ENCODE measurements around the gene ATP1B1.

Gene ATP1B1

GRCh38 chr1:169086603-169087455, 19.7 kb upstream of the ATP1B1 start:
- Mint-ChIP-seq H3K27ac (no peak overlapping the region), H3K4me1 (no peaks in the 10 kb centered on the region), H3K4me3 (no peak overlapping the region), H3K9me3 (no peaks in the 10 kb centered on the region), H3K36me3 (no peaks in the 10 kb centered on the region), H3K27me3 (peaks cover 19% of the 10 kb centered on the region)
- CTCF ChIA-PET = no interaction called here
- DNase-seq = no peak

GRCh38 chr1:169087876-169088275, 18.6 kb upstream of the ATP1B1 start:
- H3K36me3 Mint-ChIP-seq = no peaks in the 10 kb centered on the region
- no peak for DNase-seq
- H3K4me1 Mint-ChIP-seq = no peaks in the 10 kb centered on the region
- H3K27ac Mint-ChIP-seq = no peak overlapping the region
- no peak overlapping the region for H3K4me3 Mint-ChIP-seq
- H3K27me3 Mint-ChIP-seq = peaks cover 19% of the 10 kb centered on the region
- CTCF ChIA-PET = no interaction called here
- no peaks in the 10 kb centered on the region for H3K9me3 Mint-ChIP-seq

GRCh38 chr1:169089776-169090175, 16.7 kb upstream of the ATP1B1 start:
- peaks cover 19% of the 10 kb centered on the region for H3K27me3 Mint-ChIP-seq
- H3K36me3 Mint-ChIP-seq = no peaks in the 10 kb centered on the region
- CTCF ChIA-PET = no interaction called here
- H3K4me1 Mint-ChIP-seq = no peaks in the 10 kb centered on the region
- no peaks in the 10 kb centered on the region for H3K9me3 Mint-ChIP-seq
- no peak overlapping the region for H3K27ac Mint-ChIP-seq
- no peak overlapping the region for H3K4me3 Mint-ChIP-seq
- DNase-seq = no peak

- CTCF ChIA-PET = no interaction called here
- H3K27me3 Mint-ChIP-seq = peaks cover 18% of the 10 kb centered on the region
- H3K4me3 Mint-ChIP-seq = no peak overlapping the region
- no peaks in the 10 kb centered on the region for H3K9me3 Mint-ChIP-seq
- H3K4me1 Mint-ChIP-seq = no peaks in the 10 kb centered on the region
- H3K27ac Mint-ChIP-seq = no peak overlapping the region
- no peak for DNase-seq
- H3K36me3 Mint-ChIP-seq = no peaks in the 10 kb centered on the region
These were observed 16.1 kb upstream of the ATP1B1 start for GRCh38 chr1:169090308-169090899.

GRCh38 chr1:169090900-169091311, 15.6 kb upstream of the ATP1B1 start:
- no peak overlapping the region for H3K27ac Mint-ChIP-seq
- H3K4me3 Mint-ChIP-seq = no peak overlapping the region
- DNase-seq = no peak
- H3K27me3 Mint-ChIP-seq = peaks cover 14% of the 10 kb centered on the region
- H3K36me3 Mint-ChIP-seq = no peaks in the 10 kb centered on the region
- H3K9me3 Mint-ChIP-seq = no peaks in the 10 kb centered on the region
- CTCF ChIA-PET = no interaction called here
- no peaks in the 10 kb centered on the region for H3K4me1 Mint-ChIP-seq

- CTCF ChIA-PET = no interaction called here
- Mint-ChIP-seq H3K4me1 (no peaks in the 10 kb centered on the region), H3K27me3 (peaks cover 16% of the 10 kb centered on the region), H3K4me3 (no peak overlapping the region), H3K27ac (no peak overlapping the region), H3K9me3 (no peaks in the 10 kb centered on the region), H3K36me3 (no peaks in the 10 kb centered on the region)
- DNase-seq = no peak
These were observed 15.0 kb upstream of the ATP1B1 start for GRCh38 chr1:169091480-169091941.

GRCh38 chr1:169092399-169092798, 14.1 kb upstream of the ATP1B1 start:
- Mint-ChIP-seq H3K9me3 (no peaks in the 10 kb centered on the region), H3K4me1 (no peaks in the 10 kb centered on the region), H3K36me3 (no peaks in the 10 kb centered on the region), H3K27ac (no peak overlapping the region), H3K4me3 (no peak overlapping the region), H3K27me3 (peaks cover 16% of the 10 kb centered on the region)
- CTCF ChIA-PET = no interaction called here
- no peak for DNase-seq

- no peak for DNase-seq
- no peak overlapping the region for H3K27ac Mint-ChIP-seq
- CTCF ChIA-PET = no interaction called here
- no peaks in the 10 kb centered on the region for H3K9me3 Mint-ChIP-seq
- no peaks in the 10 kb centered on the region for H3K36me3 Mint-ChIP-seq
- no peak overlapping the region for H3K4me3 Mint-ChIP-seq
- H3K4me1 Mint-ChIP-seq = no peaks in the 10 kb centered on the region
- peaks cover 20% of the 10 kb centered on the region for H3K27me3 Mint-ChIP-seq
These were observed 11.5 kb upstream of the ATP1B1 start for GRCh38 chr1:169094897-169095569.

- H3K4me1 Mint-ChIP-seq = no peaks in the 10 kb centered on the region
- H3K27ac Mint-ChIP-seq = no peak overlapping the region
- CTCF ChIA-PET = no interaction called here
These were observed 8.1 kb upstream of the ATP1B1 start for GRCh38 chr1:169098380-169098779.

GRCh38 chr1:169099561-169099960, 6.9 kb upstream of the ATP1B1 start:
- Mint-ChIP-seq H3K4me3 (no peak overlapping the region), H3K36me3 (no peaks in the 10 kb centered on the region), H3K4me1 (no peaks in the 10 kb centered on the region), H3K27me3 (peaks cover 13% of the 10 kb centered on the region), H3K27ac (no peak overlapping the region), H3K9me3 (no peaks in the 10 kb centered on the region)
- CTCF ChIA-PET = interaction anchor here (0.9 kb wide), 1 partner anchor 659 kb away, joined by 3 read pairs; no protein-coding TSS in a partner anchor
- DNase-seq = no peak

More at GRCh38 chr1:169098380-169098779, 8.1 kb upstream of the ATP1B1 start:
- no peak for DNase-seq
- H3K36me3 Mint-ChIP-seq = no peaks in the 10 kb centered on the region
- H3K4me3 Mint-ChIP-seq = no peak overlapping the region
- H3K27me3 Mint-ChIP-seq = peaks cover 13% of the 10 kb centered on the region
- H3K9me3 Mint-ChIP-seq = no peaks in the 10 kb centered on the region

GRCh38 chr1:169100208-169100607, 6.3 kb upstream of the ATP1B1 start:
- Mint-ChIP-seq H3K4me1 (no peaks in the 10 kb centered on the region), H3K9me3 (no peaks in the 10 kb centered on the region), H3K4me3 (no peak overlapping the region), H3K27me3 (peaks cover 13% of the 10 kb centered on the region), H3K36me3 (no peaks in the 10 kb centered on the region), H3K27ac (no peak overlapping the region)
- CTCF ChIA-PET = interaction anchor here (0.9 kb wide), 1 partner anchor 660 kb away, joined by 3 read pairs; no protein-coding TSS in a partner anchor
- DNase-seq = no peak

- H3K9me3 Mint-ChIP-seq = no peaks in the 10 kb centered on the region
- peaks cover 13% of the 10 kb centered on the region for H3K27me3 Mint-ChIP-seq
- no peaks in the 10 kb centered on the region for H3K4me1 Mint-ChIP-seq
- H3K4me3 Mint-ChIP-seq = no peak overlapping the region
- H3K27ac Mint-ChIP-seq = no peak overlapping the region
- H3K36me3 Mint-ChIP-seq = no peaks in the 10 kb centered on the region
- DNase-seq = no peak
- CTCF ChIA-PET = interaction anchor here (1.2 kb wide), 1 partner anchor 11 kb away, joined by 3 read pairs; no protein-coding TSS in a partner anchor
These were observed 5.8 kb upstream of the ATP1B1 start for GRCh38 chr1:169100651-169101088.

GRCh38 chr1:169102567-169102966, 3.9 kb upstream of the ATP1B1 start:
- Mint-ChIP-seq H3K9me3 (no peaks in the 10 kb centered on the region), H3K4me1 (peaks cover 6% of the 10 kb centered on the region), H3K27ac (no peak overlapping the region), H3K27me3 (peaks cover 24% of the 10 kb centered on the region), H3K36me3 (no peaks in the 10 kb centered on the region), H3K4me3 (no peak overlapping the region)
- CTCF ChIA-PET = no interaction called here
- DNase-seq = no peak

GRCh38 chr1:169103002-169103401, 3.5 kb upstream of the ATP1B1 start:
- no peak for DNase-seq
- Mint-ChIP-seq H3K27ac (no peak overlapping the region), H3K27me3 (peaks cover 28% of the 10 kb centered on the region), H3K36me3 (no peaks in the 10 kb centered on the region), H3K4me1 (peaks cover 11% of the 10 kb centered on the region), H3K9me3 (no peaks in the 10 kb centered on the region), H3K4me3 (no peak overlapping the region)
- CTCF ChIA-PET = no interaction called here

Measured in activated naive CD4-positive, alpha-beta T cell treated with anti-CD3 and anti-CD28 coated beads, Interleukin-2, amount 10 ng/mL, durations not matched to agents 7 days and 5 days (primary cell).